Fibroblast of pulmonary artery (primary cell): ENCODE measurements around the gene BNC2.

Source experiments
- DNase-seq: peaks from one replicate; pipeline ENCODE4 v3.0.0-alpha.2; 2010; ENCODE audit warnings: low read depth
- H3K4me3 ChIP-seq: replicated peaks from 2 replicates; pipeline ENCODE4 v1.5.1; 2011; ENCODE audit warnings: low read depth, mild to moderate bottlenecking, control low read depth, low read length, moderate library complexity
- TF ChIP-seq, protein P1 (sequence below): IDR thresholded peaks from 2 replicates; pipeline ENCODE4 v1.5.1; 2011; ENCODE audit warnings: mild to moderate bottlenecking, control low read depth, low read length, inconsistent platforms; ENCODE audit errors: missing control alignments

Gene BNC2

DNA sequence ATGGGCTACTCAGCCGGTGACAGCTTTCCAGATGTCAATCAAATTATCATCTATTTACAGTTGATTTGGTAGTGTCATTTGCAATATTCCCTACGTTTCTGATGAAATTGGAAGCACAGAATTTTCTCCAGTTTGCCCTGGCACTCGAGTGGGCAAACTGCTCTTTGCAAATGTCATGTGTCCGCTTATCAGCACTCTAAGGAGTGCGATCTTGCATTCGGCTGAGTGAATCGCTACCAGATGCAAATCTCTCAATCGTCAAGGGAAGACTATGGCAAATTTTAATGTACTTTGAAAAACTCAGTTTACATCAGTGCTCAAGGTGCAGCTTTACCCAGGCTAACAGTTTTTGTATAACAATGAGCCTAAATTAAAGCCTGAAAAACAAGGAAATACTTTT, 66.8 kb downstream of the BNC2 start:
- no peak overlapping the region for H3K4me3 ChIP-seq
- TF ChIP-seq, protein P1, sequence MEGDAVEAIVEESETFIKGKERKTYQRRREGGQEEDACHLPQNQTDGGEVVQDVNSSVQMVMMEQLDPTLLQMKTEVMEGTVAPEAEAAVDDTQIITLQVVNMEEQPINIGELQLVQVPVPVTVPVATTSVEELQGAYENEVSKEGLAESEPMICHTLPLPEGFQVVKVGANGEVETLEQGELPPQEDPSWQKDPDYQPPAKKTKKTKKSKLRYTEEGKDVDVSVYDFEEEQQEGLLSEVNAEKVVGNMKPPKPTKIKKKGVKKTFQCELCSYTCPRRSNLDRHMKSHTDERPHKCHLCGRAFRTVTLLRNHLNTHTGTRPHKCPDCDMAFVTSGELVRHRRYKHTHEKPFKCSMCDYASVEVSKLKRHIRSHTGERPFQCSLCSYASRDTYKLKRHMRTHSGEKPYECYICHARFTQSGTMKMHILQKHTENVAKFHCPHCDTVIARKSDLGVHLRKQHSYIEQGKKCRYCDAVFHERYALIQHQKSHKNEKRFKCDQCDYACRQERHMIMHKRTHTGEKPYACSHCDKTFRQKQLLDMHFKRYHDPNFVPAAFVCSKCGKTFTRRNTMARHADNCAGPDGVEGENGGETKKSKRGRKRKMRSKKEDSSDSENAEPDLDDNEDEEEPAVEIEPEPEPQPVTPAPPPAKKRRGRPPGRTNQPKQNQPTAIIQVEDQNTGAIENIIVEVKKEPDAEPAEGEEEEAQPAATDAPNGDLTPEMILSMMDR, result no peak
- DNase-seq, result no peak

DNA sequence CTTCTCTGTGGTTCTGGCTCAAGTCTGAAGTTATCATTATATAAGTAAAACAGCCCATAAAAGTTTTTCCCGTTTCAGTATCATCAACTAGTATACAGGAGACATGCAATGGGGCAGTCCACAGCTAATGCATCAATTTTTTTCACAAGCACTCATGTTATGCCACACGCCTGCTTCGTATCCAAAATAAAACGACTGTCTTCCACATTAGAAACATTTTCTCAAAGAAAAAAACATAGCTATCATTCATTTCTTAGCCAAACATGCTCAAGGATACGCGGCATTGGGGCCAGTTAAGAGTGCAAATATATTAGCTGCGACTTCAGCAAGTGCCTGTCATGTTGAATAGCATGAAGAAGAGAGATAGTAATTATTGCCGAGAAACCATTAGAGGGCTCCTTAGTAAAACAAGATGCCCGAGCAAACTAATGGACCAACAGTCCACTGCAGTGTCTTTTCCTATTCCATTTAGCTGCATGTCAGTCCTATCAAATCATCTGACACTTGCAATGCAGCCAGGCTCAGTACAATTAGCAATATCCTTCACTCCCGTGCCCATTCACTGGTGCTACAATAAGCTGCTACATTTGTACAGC, 68.5 kb downstream of the BNC2 start:
- DNase-seq, result no peak
- no peak overlapping the region for H3K4me3 ChIP-seq
- TF ChIP-seq, protein P1, result no peak

DNA sequence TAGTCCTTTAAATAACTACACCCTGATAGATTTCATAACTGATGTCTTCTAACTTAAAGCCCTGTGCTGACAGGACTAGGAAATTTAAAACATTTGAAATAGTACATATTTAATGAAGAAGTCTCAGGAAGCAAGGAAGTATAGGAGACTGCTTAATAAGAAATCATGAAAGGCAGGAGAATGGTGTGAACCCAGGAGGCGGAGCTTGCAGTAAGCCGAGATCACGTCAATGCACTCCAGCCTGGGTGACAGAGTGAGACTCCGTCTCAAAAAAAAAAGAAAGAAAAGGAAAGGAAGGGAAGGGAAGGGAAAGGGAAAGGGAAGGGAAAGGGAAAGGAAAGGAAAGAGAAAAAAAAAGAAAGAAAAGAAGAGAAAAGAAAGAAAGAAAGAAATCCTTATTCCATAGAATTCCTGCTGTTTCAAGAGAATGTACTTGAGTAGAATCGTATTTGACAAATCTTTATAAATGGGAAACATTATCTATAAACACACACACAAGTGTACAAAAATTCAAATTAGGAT, 74.1 kb downstream of the BNC2 start:
- H3K4me3 ChIP-seq, result no peak overlapping the region
- no peak for DNase-seq
- TF ChIP-seq, protein P1, result no peak

DNA sequence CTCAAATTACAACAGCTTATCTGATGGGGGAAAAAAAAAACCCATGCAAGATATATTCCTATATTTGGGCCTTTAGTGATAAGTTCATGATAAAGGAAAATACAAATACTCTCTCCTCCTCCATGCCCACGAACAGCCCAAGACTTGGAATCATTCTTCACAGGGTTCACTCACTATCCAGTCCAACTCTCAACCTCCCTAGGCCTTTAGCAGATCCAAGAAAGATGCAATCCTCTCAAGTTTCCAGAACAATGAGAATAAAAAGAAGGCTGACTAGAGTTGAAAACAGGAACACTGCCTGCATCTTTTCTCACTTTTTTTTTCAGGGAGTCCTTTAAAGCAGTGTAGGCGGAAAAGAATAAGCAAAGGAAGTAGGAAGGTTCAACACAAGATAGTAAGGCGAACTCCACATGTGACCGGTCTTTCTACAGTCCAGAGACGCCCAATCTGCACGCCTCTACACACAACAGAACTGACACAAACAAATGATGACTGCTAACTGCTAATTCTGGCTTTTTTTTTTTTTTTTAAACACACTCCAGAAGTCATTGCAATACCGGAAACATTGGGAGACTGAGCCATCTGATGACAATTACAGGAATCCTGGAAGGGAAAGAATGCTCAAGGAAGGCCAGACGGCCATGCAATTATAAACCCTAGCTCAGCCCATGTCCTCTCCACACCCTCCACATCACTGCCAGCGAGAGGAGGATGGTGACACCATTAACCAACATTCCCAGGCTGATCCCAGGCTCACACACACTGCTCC, 75.4 kb downstream of the BNC2 start:
- H3K4me3 ChIP-seq, result no peak overlapping the region
- DNase-seq, result peak; percentile 91
- TF ChIP-seq, protein P1, result no peak

DNA sequence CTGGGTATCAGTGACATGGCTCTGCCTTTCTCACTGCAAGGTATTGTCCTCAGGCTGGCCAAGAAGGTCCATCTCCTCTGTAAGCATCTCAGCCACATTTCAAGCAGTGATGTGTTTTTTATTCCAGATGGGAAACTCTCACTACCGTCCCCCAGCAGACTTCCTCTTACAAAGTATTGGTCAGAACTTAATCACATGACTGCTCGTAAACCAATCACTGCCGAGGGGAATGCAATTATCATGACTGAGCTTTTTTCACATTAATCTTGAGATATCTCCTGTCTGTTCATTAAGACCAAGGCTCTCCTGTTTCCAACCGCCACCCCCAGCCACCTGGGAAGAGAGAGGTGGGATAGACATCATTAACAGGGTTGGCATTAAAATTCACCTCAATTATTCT, 76.4 kb downstream of the BNC2 start:
- DNase-seq, result no peak
- TF ChIP-seq, protein P1, result no peak
- H3K4me3 ChIP-seq, result no peak overlapping the region

DNA sequence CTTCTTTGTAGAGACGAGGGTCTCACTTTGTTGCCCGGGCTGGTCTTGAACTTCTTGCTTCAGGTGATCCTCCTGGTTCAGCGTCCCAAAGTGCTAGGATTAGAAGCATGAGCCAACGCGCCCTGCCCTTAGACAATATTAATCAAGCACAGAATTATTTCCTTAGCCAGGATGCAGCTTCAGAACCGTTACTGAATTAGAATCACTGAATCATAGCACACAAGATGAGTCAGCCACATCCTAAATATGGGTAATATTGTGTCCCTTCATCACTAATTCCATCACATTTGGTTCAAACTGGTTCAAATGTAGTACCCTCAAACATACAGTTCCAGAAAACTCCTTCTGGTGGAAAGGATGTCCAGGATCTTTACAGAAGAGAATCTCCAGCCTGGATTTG, 82.7 kb downstream of the BNC2 start:
- TF ChIP-seq, protein P1, result no peak
- DNase-seq, result peak; percentile 25
- H3K4me3 ChIP-seq, result no peak overlapping the region
